Measurements from ENCODE around the gene SLC22A1.

- no peak for TF ChIP-seq POLR2AphosphoS5 (IDR thresholded peaks at IDR 0.05; ENCODE audit: low read depth, low read length)
- TF ChIP-seq, protein P1, sequence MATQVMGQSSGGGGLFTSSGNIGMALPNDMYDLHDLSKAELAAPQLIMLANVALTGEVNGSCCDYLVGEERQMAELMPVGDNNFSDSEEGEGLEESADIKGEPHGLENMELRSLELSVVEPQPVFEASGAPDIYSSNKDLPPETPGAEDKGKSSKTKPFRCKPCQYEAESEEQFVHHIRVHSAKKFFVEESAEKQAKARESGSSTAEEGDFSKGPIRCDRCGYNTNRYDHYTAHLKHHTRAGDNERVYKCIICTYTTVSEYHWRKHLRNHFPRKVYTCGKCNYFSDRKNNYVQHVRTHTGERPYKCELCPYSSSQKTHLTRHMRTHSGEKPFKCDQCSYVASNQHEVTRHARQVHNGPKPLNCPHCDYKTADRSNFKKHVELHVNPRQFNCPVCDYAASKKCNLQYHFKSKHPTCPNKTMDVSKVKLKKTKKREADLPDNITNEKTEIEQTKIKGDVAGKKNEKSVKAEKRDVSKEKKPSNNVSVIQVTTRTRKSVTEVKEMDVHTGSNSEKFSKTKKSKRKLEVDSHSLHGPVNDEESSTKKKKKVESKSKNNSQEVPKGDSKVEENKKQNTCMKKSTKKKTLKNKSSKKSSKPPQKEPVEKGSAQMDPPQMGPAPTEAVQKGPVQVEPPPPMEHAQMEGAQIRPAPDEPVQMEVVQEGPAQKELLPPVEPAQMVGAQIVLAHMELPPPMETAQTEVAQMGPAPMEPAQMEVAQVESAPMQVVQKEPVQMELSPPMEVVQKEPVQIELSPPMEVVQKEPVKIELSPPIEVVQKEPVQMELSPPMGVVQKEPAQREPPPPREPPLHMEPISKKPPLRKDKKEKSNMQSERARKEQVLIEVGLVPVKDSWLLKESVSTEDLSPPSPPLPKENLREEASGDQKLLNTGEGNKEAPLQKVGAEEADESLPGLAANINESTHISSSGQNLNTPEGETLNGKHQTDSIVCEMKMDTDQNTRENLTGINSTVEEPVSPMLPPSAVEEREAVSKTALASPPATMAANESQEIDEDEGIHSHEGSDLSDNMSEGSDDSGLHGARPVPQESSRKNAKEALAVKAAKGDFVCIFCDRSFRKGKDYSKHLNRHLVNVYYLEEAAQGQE (IDR thresholded peaks at IDR 0.05; ENCODE audit: insufficient read depth in 1 of 2, low read depth in 2 of 2, low read length in 2 of 2), result no peak
- TF ChIP-seq FOXP2 (optimal IDR thresholded peaks at IDR 0.05; ENCODE audit: borderline replicate concordance, extremely low read depth, extremely low read length, insufficient read depth), result no peak
- TF ChIP-seq SIN3A (IDR thresholded peaks at IDR 0.05; ENCODE audit: borderline replicate concordance, insufficient read depth, low read length), result no peak
These were observed 81.9 kb downstream of the SLC22A1 start for GRCh38 chr6:160203522-160203921.
